HepG2 (cell line): ENCODE data around the gene NLRP6. TPM values are rescaled to one million over a fixed set of nuclear protein-coding genes. Genes with fewer than 3 reads are reported as not detected.

Experiments
- ATAC-seq: fragments of 200-7000 bp; cut with Tn5 transposase; 3 replicates; pipeline ENCODE4 v1.9.1; 2020; ENCODE audit warnings: mild to moderate bottlenecking, moderate library complexity
- BruUV-seq: library from RNA; stranded (reverse); fragments of 400-500 nt; replicated peaks from 2 replicates; lab custom pipeline; 2021; lab: Mats Ljungman, UMichigan
- CTCF ChIA-PET: fragments of 300-600 bp; formaldehyde crosslinking; extraction: SDS; loops from one replicate; lab custom pipeline; 2021; ENCODE audit warnings: low total read pairs, inconsistent platforms, low intra/inter-chr PET ratio; lab: Yijun Ruan, JAX
- POLR2A ChIA-PET: fragments of 350-600 bp; sonication (Branson Sonifier 250); formaldehyde crosslinking; loops from one replicate; lab custom pipeline; 2020; ENCODE audit warnings: antibody characterized with exemption, inconsistent platforms; lab: Yijun Ruan, JAX
- DNase-seq: peaks from one replicate; pipeline ENCODE4 v3.0.0-alpha.2; 2015; ENCODE audit warnings: low spot score
- FAIRE-seq: peaks from 3 replicates; lab custom pipeline; 2011; peaks lifted over from hg19 to GRCh38; lab: Jason Lieb, UNC
- H2AFZ ChIP-seq: one replicate; pipeline ENCODE4 v1.6.1; 2011; ENCODE audit warnings: low read length, inconsistent platforms
- H3K27ac ChIP-seq: fragments of 300-600 bp; 3 replicates; pipeline ENCODE4 v1.8.0; 2011; ENCODE audit warnings: mixed run types, mild to moderate bottlenecking, mixed read lengths, low read length, inconsistent platforms; ENCODE audit not compliant: insufficient read depth; ENCODE audit errors: extremely low read length
- H3K27me3 ChIP-seq, 2 experiments: fragments of 200-600 bp in 1 of 2; 2 replicates in 1 of 2; 3 replicates in 1 of 2; pipeline versions ENCODE4 v1.6.0 to v1.8.0; 2011; ENCODE audit warnings: low read length in 2 of 2, mild to moderate bottlenecking in 2 of 2, moderate library complexity in 2 of 2, inconsistent platforms in 1 of 2; ENCODE audit not compliant: insufficient read depth in 2 of 2, control insufficient read depth in 1 of 2
- H3K36me3 ChIP-seq, 2 experiments: fragments of 200-600 bp in 1 of 2; replicated peaks in 1 of 2; 2 replicates in 1 of 2; 3 replicates in 1 of 2; pipeline versions ENCODE4 v1.5.1 to v1.8.0; 2011; ENCODE audit warnings: low read length in 2 of 2, inconsistent platforms in 1 of 2; ENCODE audit not compliant: insufficient read depth in 2 of 2, control insufficient read depth in 1 of 2
- H3K4me1 ChIP-seq: 2 replicates; pipeline ENCODE4 v1.5.1; 2012; ENCODE audit warnings: low read length, inconsistent platforms; ENCODE audit not compliant: insufficient read depth
- H3K4me2 ChIP-seq: 2 replicates; pipeline ENCODE4 v1.6.0; 2011; ENCODE audit warnings: low read depth, low read length, inconsistent platforms
- H3K4me3 ChIP-seq, 3 experiments: fragments of 200-600 bp in 1 of 3; sonication (generic), shearing (Covaris generic) in 1 of 3; replicated peaks in 1 of 3; 2 replicates each; pipeline ENCODE4 v1.5.1; 2011 to 2016; ENCODE audit warnings: low read length in 3 of 3, inconsistent platforms in 2 of 3, low read depth in 2 of 3, mild to moderate bottlenecking in 2 of 3, control low read depth in 1 of 3, mixed read lengths in 1 of 3; ENCODE audit not compliant: insufficient read depth in 1 of 3
- H3K79me2 ChIP-seq: one replicate; pipeline ENCODE4 v1.6.1; 2011; ENCODE audit warnings: low read length, inconsistent platforms; ENCODE audit not compliant: insufficient read depth
- H3K9ac ChIP-seq: 2 replicates; pipeline ENCODE4 v1.6.0; 2011; ENCODE audit warnings: mild to moderate bottlenecking, low read depth, low read length, inconsistent platforms; ENCODE audit not compliant: insufficient read depth
- H3K9me3 ChIP-seq: 2 replicates; pipeline ENCODE4 v1.5.1; 2012; ENCODE audit warnings: mild to moderate bottlenecking, low read length
- H4K20me1 ChIP-seq: 2 replicates; pipeline ENCODE4 v1.6.0; 2011; ENCODE audit warnings: inconsistent platforms, mild to moderate bottlenecking, low read length, moderate library complexity; ENCODE audit not compliant: insufficient read depth
- ATF7-NPFF ChIP-seq: sonication (generic); formaldehyde crosslinking; IDR thresholded peaks from 2 replicates; pipeline ENCODE4 v1.8.1; 2023; ENCODE audit warnings: mild to moderate bottlenecking, low read depth, missing genetic modification reagents, moderate library complexity
- CSRNP2 ChIP-seq: sonication (generic); formaldehyde crosslinking; conservative IDR thresholded peaks from 2 replicates; pipeline ENCODE4 v1.8.0; 2022; ENCODE audit warnings: low read depth, missing genetic modification reagents
- HMGXB4 ChIP-seq, 2 experiments: sonication (generic) in 1 of 2; formaldehyde crosslinking in 1 of 2; IDR thresholded peaks; 2 replicates each; pipeline versions ENCODE4 v1.4.0 to v1.6.1; 2018 to 2020; ENCODE audit warnings: missing genetic modification reagents in 2 of 2, borderline replicate concordance in 1 of 2, low read depth in 1 of 2, mild to moderate bottlenecking in 1 of 2, missing biosample characterization in 1 of 2
- KAT8 ChIP-seq: IDR thresholded peaks from 2 replicates; pipeline ENCODE4 v1.6.1; 2016; ENCODE audit warnings: missing genetic modification reagents, missing compliant biosample characterization
- MED8 ChIP-seq: sonication (generic); formaldehyde crosslinking; IDR thresholded peaks from 2 replicates; pipeline ENCODE4 v1.8.1; 2023; ENCODE audit warnings: mild to moderate bottlenecking, missing genetic modification reagents; ENCODE audit not compliant: insufficient replicate concordance
- MNT ChIP-seq: fragments of 450-650 bp; IDR thresholded peaks from 2 replicates; pipeline ENCODE4 v1.6.1; 2016
- MXI1 ChIP-seq: IDR thresholded peaks from 3 replicates; pipeline ENCODE4 v1.6.1; 2012; ENCODE audit warnings: low read depth, low read length, inconsistent platforms, borderline replicate concordance
- SP1 ChIP-seq, 2 experiments: fragments of 450-650 bp in 1 of 2; sonication (generic) in 1 of 2; formaldehyde crosslinking in 1 of 2; IDR thresholded peaks; 2 replicates each; pipeline versions ENCODE4 v1.4.0 to v1.6.1; 2016 to 2020; ENCODE audit warnings: missing genetic modification reagents in 1 of 2
- SPEN ChIP-seq: sonication (generic); formaldehyde crosslinking; IDR thresholded peaks from 2 replicates; pipeline ENCODE4 v1.5.1; 2020; ENCODE audit warnings: low read depth, mild to moderate bottlenecking, missing genetic modification reagents
- ZIK1 ChIP-seq: sonication (generic); formaldehyde crosslinking; IDR thresholded peaks from 2 replicates; pipeline ENCODE4 v1.5.0; 2020; ENCODE audit warnings: mild to moderate bottlenecking, low read depth, missing genetic modification reagents, borderline replicate concordance
- ZNF672 ChIP-seq: sonication (generic); formaldehyde crosslinking; IDR thresholded peaks from 2 replicates; pipeline ENCODE4 v1.8.1; 2022; ENCODE audit warnings: missing genetic modification reagents
- ZNF770 ChIP-seq: sonication (generic); formaldehyde crosslinking; IDR thresholded peaks from 2 replicates; pipeline ENCODE4 v1.5.0; 2020; ENCODE audit warnings: mild to moderate bottlenecking, missing genetic modification reagents
- WGBS: methylation state at CpG from one replicate; pipeline ENCODE4 v1.1.6; 2017; ENCODE audit warnings: low lambda C conversion rate; 5-methylcytosine and 5-hydroxymethylcytosine counted together
- in situ Hi-C: cut with HindIII; loops from 2 replicates; pipeline ENCODE4 v1.10.0; 2017; ENCODE audit warnings: low pct_unique_long_range_greater_than_20kb; ENCODE audit not compliant: extremely low pct_ligation_motif_present
- intact Hi-C: fragments of 100-400 bp; cut with micrococcal nuclease; formaldehyde crosslinking; loops from one replicate; pipeline ENCODE4 v1.10.0; 2022; ENCODE audit not compliant: unreplicated experiment
- polyA plus RNA-seq, 8 experiments: library from polyadenylated mRNA; depleted of rRNA in 3 of 8; stranded (reverse) in 7 of 8; unstranded in 1 of 8; fragments of >200 nt; fragmentation: Illumina TruSeq in 4 of 8; extraction: Trizol in 4 of 8; gene quantifications; 2 replicates each; pipeline versions ENCODE4 v1.2.1 to v1.2.3, GENCODE V29; 2011 to 2016; ENCODE audit warnings: low read depth in 4 of 8, missing spikeins in 1 of 8, mixed read lengths in 1 of 8; ENCODE audit not compliant: insufficient read depth in 1 of 8
- total RNA-seq, 5 experiments: library from RNA; depleted of rRNA; stranded (reverse); fragments of >200 nt; fragmentation: Illumina TruSeq; extraction: Trizol; gene quantifications; 2 replicates each; pipeline ENCODE4 v1.2.3, GENCODE V29; 2016; ENCODE audit warnings: low read depth in 1 of 5

Gene NLRP6
- total and polyA plus RNA-seq, 2 of the 13 experiments (the other 11 are each of a cell fraction or from before 2014, with no cell fraction given): not detected

- 95% methylated on average over 2 of the region's 2 CpGs for WGBS
- in situ Hi-C loops: no loop called here
- Histone ChIP-seq H3K4me1 (peaks cover 59% of the 10 kb centered on the region), H4K20me1 (no peaks in the 10 kb centered on the region), H3K4me3 (no peak overlapping the region; a peak in 1 of 6 replicates)
- ChIA-PET CTCF (no interaction called here), POLR2A (interaction anchor here (0.8 to 3.8 kb wide), 11 partner anchors 10 to 123 kb away, joined by 3 to 74 read pairs (median 5); partner anchors contain the start of genes BET1L, IFITM2 and RIC8A)
- TF ChIP-seq ATF7-NPFF (CRISPR knock-in tag) (no peak), ZNF770 (peak; percentile 92), MNT (no peak), HMGXB4 (CRISPR knock-in tag; IDR thresholded peaks at IDR 0.05; ENCODE audit: borderline replicate concordance in 1 of 2, low read depth in 1 of 2) (0 out of 4 replicates have a peak, but pooled peaks of 1 of the 2 experiments have one; percentile 9), CSRNP2 (no peak), KAT8 (CRISPR knock-in tag) (no peak), SPEN (CRISPR knock-in tag) (0 out of 2 replicates have a peak, but pooled peaks have one; percentile 6), MXI1 (no peak), ZNF672 (CRISPR knock-in tag) (no peak), SP1 (IDR thresholded peaks at IDR 0.05) (no peak), SP1 (CRISPR knock-in tag; IDR thresholded peaks at IDR 0.05) (no peak), MED8 (CRISPR knock-in tag) (no peak), ZIK1 (CRISPR knock-in tag) (no peak)
- TF ChIP-seq, all 625 proteins: peak for 3
- peak overlapping the region; percentile 36 for H3K27ac ChIP-seq
- no peaks in the 10 kb centered on the region for H3K9me3 ChIP-seq
- peak overlapping the region; percentile 68 for H3K4me2 ChIP-seq
- intact Hi-C loops: loop anchor here (2.0 kb wide), 1 partner anchor 23 kb away; no protein-coding TSS in a partner anchor
- H3K9ac ChIP-seq: peak overlapping the region; percentile 44; the same call in 1 of the 2 replicates
- ATAC-seq (no peak), DNase-seq (no peak), FAIRE-seq (no peak)
- H3K27me3 ChIP-seq: no peaks in the 10 kb centered on the region; a peak in 1 of 5 replicates
- H3K79me2 ChIP-seq: no peaks in the 10 kb centered on the region
- TSS peak; percentile 90 for BruUV-seq
- H2AFZ ChIP-seq: no peak overlapping the region
- no peaks in the 10 kb centered on the region for H3K36me3 ChIP-seq
Observed at GRCh38 chr11:329886-330253, 51.7 kb downstream of the NLRP6 start.
